Measurements from ENCODE around the gene PSMB7.

DNA sequence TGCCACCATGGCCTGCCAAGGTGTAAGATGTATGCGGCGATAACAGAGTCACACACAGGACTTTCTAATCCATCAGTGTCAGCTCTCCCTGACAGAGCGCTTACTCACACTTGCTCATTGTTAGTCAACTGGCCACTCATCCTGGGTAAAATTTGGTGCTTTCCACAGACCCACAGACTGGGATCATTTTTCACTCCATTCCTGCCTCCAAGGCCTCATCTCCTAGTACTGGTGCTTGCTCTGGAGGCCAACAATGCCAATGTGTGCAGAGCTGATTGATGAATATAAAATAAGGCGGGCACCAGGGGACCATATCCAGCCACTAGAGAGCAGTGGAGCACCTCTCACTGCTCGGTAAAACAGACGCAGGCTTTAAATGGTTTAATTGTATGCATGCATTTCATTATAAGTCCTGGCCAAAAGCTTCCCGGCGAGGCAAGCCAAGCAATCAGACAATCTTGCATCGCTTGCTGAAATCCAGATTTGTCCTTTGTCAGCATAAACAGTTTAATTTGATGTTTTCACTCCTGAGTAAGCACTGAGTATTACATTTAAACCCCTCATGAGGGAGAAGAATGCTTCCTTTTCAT, 22.3 kb downstream of the PSMB7 start:
- TF ChIP-seq, protein P1, sequence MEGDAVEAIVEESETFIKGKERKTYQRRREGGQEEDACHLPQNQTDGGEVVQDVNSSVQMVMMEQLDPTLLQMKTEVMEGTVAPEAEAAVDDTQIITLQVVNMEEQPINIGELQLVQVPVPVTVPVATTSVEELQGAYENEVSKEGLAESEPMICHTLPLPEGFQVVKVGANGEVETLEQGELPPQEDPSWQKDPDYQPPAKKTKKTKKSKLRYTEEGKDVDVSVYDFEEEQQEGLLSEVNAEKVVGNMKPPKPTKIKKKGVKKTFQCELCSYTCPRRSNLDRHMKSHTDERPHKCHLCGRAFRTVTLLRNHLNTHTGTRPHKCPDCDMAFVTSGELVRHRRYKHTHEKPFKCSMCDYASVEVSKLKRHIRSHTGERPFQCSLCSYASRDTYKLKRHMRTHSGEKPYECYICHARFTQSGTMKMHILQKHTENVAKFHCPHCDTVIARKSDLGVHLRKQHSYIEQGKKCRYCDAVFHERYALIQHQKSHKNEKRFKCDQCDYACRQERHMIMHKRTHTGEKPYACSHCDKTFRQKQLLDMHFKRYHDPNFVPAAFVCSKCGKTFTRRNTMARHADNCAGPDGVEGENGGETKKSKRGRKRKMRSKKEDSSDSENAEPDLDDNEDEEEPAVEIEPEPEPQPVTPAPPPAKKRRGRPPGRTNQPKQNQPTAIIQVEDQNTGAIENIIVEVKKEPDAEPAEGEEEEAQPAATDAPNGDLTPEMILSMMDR (IDR thresholded peaks at IDR 0.05; ENCODE audit: low read depth, low read length): peak; percentile 17; the same call in 1 of the 2 replicates
- no peak for TF ChIP-seq EZH2phosphoT487 (IDR thresholded peaks at IDR 0.05; ENCODE audit: low read depth)
